ENCODE results near the gene RAC3. TPM values are rescaled to one million over a fixed set of nuclear protein-coding genes. Genes with fewer than 3 reads are reported as not detected.

RAC3 gene
- total and polyA plus RNA-seq, 10 donors: 0.60 to 3.4 (median 1.1) TPM; not detected in 2

- Histone ChIP-seq H3K27ac (no peak overlapping the region), H3K9me3 (no peaks in the 10 kb centered on the region), H3K27me3 (replicated peaks in 1 of 7) (peaks cover 0 to 24% (median 7%) of the 10 kb centered on the region in 7 donors), H3K36me3 (peaks cover 0 to 40% (median 3%) of the 10 kb centered on the region in 6 donors), H3K4me3 (no peak overlapping the region), H3K4me1 (peaks cover 10 to 38% (median 25%) of the 10 kb centered on the region in 6 donors)
- no peak for DNase-seq
- TF ChIP-seq CTCF (IDR thresholded peaks at IDR 0.05 in 8 of 11, conservative IDR thresholded peaks at IDR 0.05 in 3 of 11) (no peak), POLR2AphosphoS5 (IDR thresholded peaks at IDR 0.05) (no peak), POLR2A (IDR thresholded peaks at IDR 0.05) (no peak)
- intact Hi-C loops (cut with DNase I; ENCODE audit: low total_unique reads): no loop called here
- WGBS, 5 donors: 96 to 98% (median 96%) methylated on average over 14 to 16 of the region's 16 CpGs
Observed at GRCh38 chr17:82029391-82029790, 2.1 kb upstream of the RAC3 start.

- intact Hi-C loops (cut with DNase I; ENCODE audit: low total_unique reads): no loop called here
- Histone ChIP-seq H3K27ac (peak overlapping the region in 2 of 8 donors; percentile 36 to 51), H3K9me3 (no peaks in the 10 kb centered on the region), H3K27me3 (replicated peaks in 1 of 7) (peaks cover 0 to 24% (median 7%) of the 10 kb centered on the region in 7 donors), H3K4me1 (peaks cover 10 to 33% (median 23%) of the 10 kb centered on the region in 6 donors), H3K36me3 (peaks cover 0 to 40% (median 3%) of the 10 kb centered on the region in 6 donors), H3K4me3 (peak overlapping the region in 7 of 8 donors; percentile 43 to 80 (median 56))
- TF ChIP-seq POLR2A (IDR thresholded peaks at IDR 0.05) (no peak), CTCF (IDR thresholded peaks at IDR 0.05 in 8 of 11, conservative IDR thresholded peaks at IDR 0.05 in 3 of 11) (no peak), POLR2AphosphoS5 (IDR thresholded peaks at IDR 0.05) (no peak)
- peak; percentile 81 for DNase-seq
- WGBS, 5 donors: 63 to 75% (median 68%) methylated on average over 12 to 31 of the region's 31 CpGs
Observed at GRCh38 chr17:82029990-82030469, 1.4 kb upstream of the RAC3 start.

- Histone ChIP-seq H3K4me3 (peak overlapping the region; percentile 43 to 80 (median 54)), H3K36me3 (peaks cover 0 to 45% (median 3%) of the 10 kb centered on the region in 6 donors), H3K9me3 (no peaks in the 10 kb centered on the region), H3K4me1 (peaks cover 10 to 37% (median 24%) of the 10 kb centered on the region in 6 donors), H3K27ac (peak overlapping the region in 5 of 8 donors; percentile 3 to 53 (median 36)), H3K27me3 (replicated peaks in 1 of 7) (peaks cover 0 to 24% (median 7%) of the 10 kb centered on the region in 7 donors)
- intact Hi-C loops (cut with DNase I; ENCODE audit: low total_unique reads): no loop called here
- peak; percentile 96 for DNase-seq
- WGBS, 5 donors: 0 to 2% (median 1%) methylated on average over 32 to 94 of the region's 94 CpGs
- TF ChIP-seq CTCF (IDR thresholded peaks at IDR 0.05 in 8 of 11, conservative IDR thresholded peaks at IDR 0.05 in 3 of 11) (peak; percentile 96 to 99 (median 97)), POLR2AphosphoS5 (IDR thresholded peaks at IDR 0.05) (peak; percentile 75 to 84 (median 78)), POLR2A (IDR thresholded peaks at IDR 0.05) (no peak)
Observed at GRCh38 chr17:82030470-82031302, 792 bp upstream of the RAC3 start.
